GM19043 (cell line): ENCODE results near the gene PLD1.
"Not testable (repeated sequence)": the region's sequence is repeated elsewhere in the genome, so short reads cannot be mapped to it uniquely, and the experiment has no call there.

Experiments used
- ATAC-seq: cut with Tn5 transposase; IDR thresholded peaks from one replicate; pipeline ENCODE4 v1.9.1; 2021; ENCODE audit warnings: low read depth; ENCODE audit not compliant: unreplicated experiment

PLD1 gene

GRCh38 chr3:171809861-171810628 is at the start of gene PLD1:
Gene PLD1, minus strand, starts transcription at chr3:171810483. Its CDS starts 72,432 bp downstream, at chr3:171738051.
- ATAC-seq, result peak; percentile 52

- not testable (repeated sequence) for ATAC-seq
Observed at GRCh38 chr3:171858770-171859169, 48.5 kb upstream of the PLD1 start.

- no peak for ATAC-seq
Observed at GRCh38 chr3:171854649-171855305, 44.5 kb upstream of the PLD1 start.

- no peak for ATAC-seq
Observed at GRCh38 chr3:171851660-171852058, 41.4 kb upstream of the PLD1 start.

GRCh38 chr3:171850960-171851659 is 40.8 kb upstream of the PLD1 start:
- no peak for ATAC-seq

GRCh38 chr3:171850320-171850959 is 40.2 kb upstream of the PLD1 start:
- ATAC-seq, result no peak

- no peak for ATAC-seq
Observed at GRCh38 chr3:171849617-171850319, 39.5 kb upstream of the PLD1 start.

GRCh38 chr3:171847595-171848259 is 37.4 kb upstream of the PLD1 start:
- no peak for ATAC-seq

GRCh38 chr3:171847133-171847532 is 36.9 kb upstream of the PLD1 start:
- ATAC-seq, result no peak

GRCh38 chr3:171846597-171846996 is 36.3 kb upstream of the PLD1 start:
- peak; percentile 91 for ATAC-seq

- no peak for ATAC-seq
Observed at GRCh38 chr3:171845481-171846284, 35.4 kb upstream of the PLD1 start.

- no peak for ATAC-seq
Observed at GRCh38 chr3:171844873-171845272, 34.6 kb upstream of the PLD1 start.

GRCh38 chr3:171842864-171843518 is 32.7 kb upstream of the PLD1 start, which contains the start of gene TMEM212:
Gene TMEM212, plus strand, starts transcription at chr3:171843349. Its CDS starts 35 bp downstream, at chr3:171843384.
- ATAC-seq, result no peak

- ATAC-seq, result no peak
Observed at GRCh38 chr3:171841620-171842000, 31.3 kb upstream of the PLD1 start.

GRCh38 chr3:171840811-171841619 is 30.7 kb upstream of the PLD1 start:
- ATAC-seq, result no peak

- ATAC-seq, result no peak
Observed at GRCh38 chr3:171840445-171840810, 30.1 kb upstream of the PLD1 start.

GRCh38 chr3:171839270-171839669 is 29.0 kb upstream of the PLD1 start:
- ATAC-seq, result no peak
